ENCODE results near the gene COBLL1. TPM values are rescaled to one million over a fixed set of nuclear protein-coding genes. Genes with fewer than 3 reads are reported as not detected.

The COBLL1 gene
- total RNA-seq, 1 experiment from 2014 or later = 5.9 TPM

DNA sequence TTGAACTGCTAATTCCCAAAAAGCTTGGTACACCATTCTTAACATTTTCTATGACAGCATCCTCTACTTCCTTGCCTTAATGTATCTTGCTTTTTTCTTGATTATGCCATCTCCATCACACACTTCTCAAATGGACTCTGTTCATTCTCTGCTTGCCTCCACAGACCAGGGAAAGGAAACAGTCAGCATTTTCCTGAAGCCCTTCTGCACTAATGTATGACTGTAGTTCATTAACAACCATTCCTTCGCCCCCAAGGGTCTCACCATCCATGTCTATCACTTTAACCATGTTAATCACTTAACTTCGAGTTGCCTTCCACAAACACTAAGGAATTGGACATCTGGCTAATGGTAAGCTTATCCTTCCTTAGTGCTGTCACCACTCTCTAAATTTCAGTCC, 54.8 kb downstream of the COBLL1 start:
- no peak overlapping the region for H3K27ac Mint-ChIP-seq
- H4K8ac ChIP-seq (replicated peaks; ENCODE audit: insufficient read length, low read depth, low read length) = no peak overlapping the region
- H3K18ac ChIP-seq (ENCODE audit: insufficient read length, low read depth, low read length) = no peak overlapping the region
- no peak overlapping the region for H2AFZ ChIP-seq (ENCODE audit: low read length)
- no peak overlapping the region for H3T11ph ChIP-seq (ENCODE audit: low read length)
- H2BK20ac ChIP-seq (ENCODE audit: low read depth, low read length, poor library complexity, severe bottlenecking) = no peak overlapping the region
- no CpG with 5 or more reads among the region's 2 CpGs for WGBS (ENCODE audit: extremely low coverage, insufficient read length, low lambda C conversion rate)
- H2BK12ac ChIP-seq (ENCODE audit: insufficient read length, low read depth, low read length) = no peak overlapping the region
- no peaks in the 10 kb centered on the region for H3K4me1 ChIP-seq (ENCODE audit: insufficient read depth, low read length)
- no peak overlapping the region for H4K5ac ChIP-seq (ENCODE audit: insufficient read length, low read depth, low read length)
- no peak overlapping the region for H3K4me2 ChIP-seq (ENCODE audit: insufficient read depth, insufficient read length, low read length)
- no peak overlapping the region for H4K91ac ChIP-seq (ENCODE audit: insufficient read length, low read depth, low read length)
- H3K23ac ChIP-seq (ENCODE audit: insufficient read length, low read depth, low read length) = no peak overlapping the region
- H3K14ac ChIP-seq (ENCODE audit: insufficient read depth, low read length) = no peak overlapping the region
- H3K9ac ChIP-seq (ENCODE audit: extremely low read depth, insufficient read length, low read length) = no peak overlapping the region
- no peaks in the 10 kb centered on the region for H4K20me1 ChIP-seq (ENCODE audit: control insufficient read depth, insufficient read depth, insufficient read length)
- no peaks in the 10 kb centered on the region for H3K79me2 ChIP-seq (ENCODE audit: insufficient read depth, low read length)
- H2BK15ac ChIP-seq (ENCODE audit: low read depth, low read length) = no peak overlapping the region
- no peaks in the 10 kb centered on the region for H3K27me3 Mint-ChIP-seq (ENCODE audit: low read depth)
- no peak overlapping the region for H2AK5ac ChIP-seq (ENCODE audit: insufficient read length, low read length)
- H3K79me1 ChIP-seq (ENCODE audit: insufficient read depth, low read depth, low read length, poor library complexity, severe bottlenecking) = no peaks in the 10 kb centered on the region
- H3K4me3 Mint-ChIP-seq = no peak overlapping the region
- no peaks in the 10 kb centered on the region for H3K36me3 Mint-ChIP-seq (ENCODE audit: insufficient read depth in 1 of 3, low read depth in 3 of 3)
- DNase-seq = no peak
- no peaks in the 10 kb centered on the region for H3K9me3 ChIP-seq (ENCODE audit: control insufficient read depth, low read depth, low read length)
- H3K4me1 Mint-ChIP-seq = peaks cover 12 to 16% of the 10 kb centered on the region in 2 experiments
- no peak overlapping the region for H3K56ac ChIP-seq (ENCODE audit: insufficient read length, low read depth, low read length)
- H3K27me3 ChIP-seq (ENCODE audit: insufficient read depth, low read length) = no peaks in the 10 kb centered on the region
- H3K4ac ChIP-seq (ENCODE audit: low read depth, low read length) = no peak overlapping the region
- H3K27ac ChIP-seq (ENCODE audit: insufficient read length, low read depth, low read length) = no peak overlapping the region
- no peak overlapping the region for H2BK120ac ChIP-seq (ENCODE audit: low read depth, low read length, poor library complexity, severe bottlenecking)
- no peaks in the 10 kb centered on the region for H3K23me2 ChIP-seq (ENCODE audit: insufficient read length, low read depth, low read length, poor library complexity, severe bottlenecking)
- TF ChIP-seq, protein P1, sequence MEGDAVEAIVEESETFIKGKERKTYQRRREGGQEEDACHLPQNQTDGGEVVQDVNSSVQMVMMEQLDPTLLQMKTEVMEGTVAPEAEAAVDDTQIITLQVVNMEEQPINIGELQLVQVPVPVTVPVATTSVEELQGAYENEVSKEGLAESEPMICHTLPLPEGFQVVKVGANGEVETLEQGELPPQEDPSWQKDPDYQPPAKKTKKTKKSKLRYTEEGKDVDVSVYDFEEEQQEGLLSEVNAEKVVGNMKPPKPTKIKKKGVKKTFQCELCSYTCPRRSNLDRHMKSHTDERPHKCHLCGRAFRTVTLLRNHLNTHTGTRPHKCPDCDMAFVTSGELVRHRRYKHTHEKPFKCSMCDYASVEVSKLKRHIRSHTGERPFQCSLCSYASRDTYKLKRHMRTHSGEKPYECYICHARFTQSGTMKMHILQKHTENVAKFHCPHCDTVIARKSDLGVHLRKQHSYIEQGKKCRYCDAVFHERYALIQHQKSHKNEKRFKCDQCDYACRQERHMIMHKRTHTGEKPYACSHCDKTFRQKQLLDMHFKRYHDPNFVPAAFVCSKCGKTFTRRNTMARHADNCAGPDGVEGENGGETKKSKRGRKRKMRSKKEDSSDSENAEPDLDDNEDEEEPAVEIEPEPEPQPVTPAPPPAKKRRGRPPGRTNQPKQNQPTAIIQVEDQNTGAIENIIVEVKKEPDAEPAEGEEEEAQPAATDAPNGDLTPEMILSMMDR (conservative IDR thresholded peaks at IDR 0.05) = no peak
- no peak overlapping the region for H2BK5ac ChIP-seq (ENCODE audit: insufficient read length, low read length)
- H3K9me3 Mint-ChIP-seq = no peaks in the 10 kb centered on the region
